ENCODE measurements around the gene DLG4. TPM values are rescaled to one million over a fixed set of nuclear protein-coding genes. Genes with fewer than 3 reads are reported as not detected.

The DLG4 gene
- total RNA-seq, 1 donor from 2014 or later, result 18.5 TPM

DNA sequence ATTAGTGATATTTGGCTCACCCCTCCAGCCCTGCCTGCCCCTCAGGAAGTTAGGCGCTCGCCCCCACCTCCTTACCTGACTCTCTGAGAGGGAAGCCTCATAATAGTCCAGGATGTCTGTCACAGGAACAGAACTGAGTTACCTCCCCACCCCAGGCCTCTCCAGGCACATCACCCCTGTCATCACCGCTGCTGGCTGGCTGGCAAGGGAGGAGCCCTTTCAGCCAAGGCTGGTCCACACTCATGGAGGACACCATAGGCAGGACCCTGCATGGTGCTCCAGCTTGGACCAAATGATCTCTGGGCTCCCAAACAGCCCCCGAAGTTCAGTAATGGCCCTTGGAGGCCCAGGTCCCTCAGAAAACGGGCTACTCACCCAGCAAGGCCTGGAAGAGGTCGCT is 1.5 kb downstream of the DLG4 start:
- intact Hi-C loops (cut with micrococcal nuclease), result loop anchor here (2.0 kb wide), 1 partner anchor 13 kb away; no protein-coding TSS in a partner anchor

DNA sequence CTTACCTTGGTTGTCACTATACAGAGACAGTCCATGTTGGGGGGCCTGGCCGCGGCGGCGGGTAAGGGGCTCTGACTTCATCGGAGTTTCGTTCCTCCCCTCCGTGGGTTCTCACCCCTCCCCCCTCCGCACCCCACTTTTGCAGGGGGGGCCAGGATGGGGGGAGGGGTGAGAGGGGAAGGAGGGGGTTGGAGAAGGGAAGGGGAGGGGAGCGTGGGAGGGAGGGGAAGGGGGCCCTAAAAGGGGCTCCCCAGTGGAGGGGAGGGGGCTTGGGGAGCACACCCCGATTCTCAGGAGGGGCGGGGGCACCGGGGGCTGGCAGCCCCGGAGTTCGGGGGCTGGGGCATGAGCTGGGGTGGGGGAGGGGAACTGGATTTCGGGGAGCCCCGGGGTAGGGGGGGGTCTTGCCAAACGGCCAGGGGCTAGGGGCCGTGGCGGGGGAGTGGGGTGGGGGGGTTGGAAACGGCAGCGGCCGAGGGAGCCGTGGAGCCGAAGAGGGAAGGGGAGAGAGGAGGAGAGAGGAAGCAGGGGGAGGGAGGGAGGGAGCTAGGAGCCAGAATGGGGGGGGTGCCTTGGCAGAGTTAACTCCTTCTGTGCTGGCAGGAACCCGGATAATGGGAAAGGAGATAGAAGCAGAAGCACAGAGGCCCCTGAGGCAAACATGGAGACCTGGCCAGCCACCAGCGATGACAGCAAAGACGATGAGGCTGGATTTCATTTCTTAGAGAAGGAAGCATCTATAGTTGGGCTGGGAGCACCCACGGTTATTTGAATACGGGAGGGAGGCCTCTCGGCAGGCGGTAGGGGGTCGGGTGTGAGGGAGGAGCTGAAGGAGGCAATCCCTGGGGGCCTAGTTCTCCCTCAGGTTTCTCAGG is 2.3 kb downstream of the DLG4 start:
- intact Hi-C loops (cut with micrococcal nuclease), result no loop called here

DNA sequence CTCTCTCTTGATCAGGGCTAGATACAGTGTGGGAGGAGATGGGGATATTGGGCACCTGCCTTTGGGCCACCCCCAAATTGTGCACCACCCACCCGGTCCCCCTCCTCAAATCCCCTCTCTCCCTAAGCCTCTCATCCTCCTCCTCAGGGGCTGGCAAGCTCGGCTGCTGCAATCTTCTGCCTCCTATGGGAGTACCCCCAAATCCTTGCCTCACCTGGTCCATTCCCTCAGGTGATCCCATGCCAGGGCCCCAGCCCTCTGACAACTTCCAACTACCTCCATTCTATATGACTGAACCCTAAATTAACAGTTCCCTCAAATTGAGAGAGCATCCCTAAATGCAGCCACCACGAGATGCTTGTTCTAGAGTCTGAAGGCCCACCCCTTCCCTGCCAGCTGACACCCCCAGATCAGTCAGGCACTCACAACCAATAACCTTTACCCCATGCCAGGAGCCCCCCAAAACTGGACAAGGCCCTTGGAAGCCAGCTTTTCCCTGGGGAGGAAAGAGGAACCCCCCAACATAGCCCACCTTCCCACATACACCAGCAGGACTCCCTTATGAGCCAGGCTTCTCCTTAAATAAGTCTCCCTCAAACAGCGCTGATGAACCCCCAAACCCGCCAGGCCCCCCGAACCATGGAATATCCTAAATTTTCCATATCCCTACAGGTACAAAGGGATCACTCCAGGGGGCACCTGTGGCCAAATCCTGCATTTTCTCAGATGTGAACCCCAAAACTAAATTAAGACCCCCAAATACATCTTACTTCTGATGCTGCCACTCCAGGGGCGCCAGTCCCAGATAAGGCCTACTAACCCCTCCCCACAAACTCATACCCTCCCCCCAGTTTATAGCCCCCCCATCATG is 3.2 kb downstream of the DLG4 start:
- intact Hi-C loops (cut with micrococcal nuclease), result no loop called here

GRCh38 chr17:7215652-7216180 is 3.9 kb downstream of the DLG4 start:
- intact Hi-C loops (cut with micrococcal nuclease), result no loop called here

- intact Hi-C loops (cut with micrococcal nuclease), result no loop called here
These were observed 4.4 kb downstream of the DLG4 start for GRCh38 chr17:7215136-7215638.

DNA sequence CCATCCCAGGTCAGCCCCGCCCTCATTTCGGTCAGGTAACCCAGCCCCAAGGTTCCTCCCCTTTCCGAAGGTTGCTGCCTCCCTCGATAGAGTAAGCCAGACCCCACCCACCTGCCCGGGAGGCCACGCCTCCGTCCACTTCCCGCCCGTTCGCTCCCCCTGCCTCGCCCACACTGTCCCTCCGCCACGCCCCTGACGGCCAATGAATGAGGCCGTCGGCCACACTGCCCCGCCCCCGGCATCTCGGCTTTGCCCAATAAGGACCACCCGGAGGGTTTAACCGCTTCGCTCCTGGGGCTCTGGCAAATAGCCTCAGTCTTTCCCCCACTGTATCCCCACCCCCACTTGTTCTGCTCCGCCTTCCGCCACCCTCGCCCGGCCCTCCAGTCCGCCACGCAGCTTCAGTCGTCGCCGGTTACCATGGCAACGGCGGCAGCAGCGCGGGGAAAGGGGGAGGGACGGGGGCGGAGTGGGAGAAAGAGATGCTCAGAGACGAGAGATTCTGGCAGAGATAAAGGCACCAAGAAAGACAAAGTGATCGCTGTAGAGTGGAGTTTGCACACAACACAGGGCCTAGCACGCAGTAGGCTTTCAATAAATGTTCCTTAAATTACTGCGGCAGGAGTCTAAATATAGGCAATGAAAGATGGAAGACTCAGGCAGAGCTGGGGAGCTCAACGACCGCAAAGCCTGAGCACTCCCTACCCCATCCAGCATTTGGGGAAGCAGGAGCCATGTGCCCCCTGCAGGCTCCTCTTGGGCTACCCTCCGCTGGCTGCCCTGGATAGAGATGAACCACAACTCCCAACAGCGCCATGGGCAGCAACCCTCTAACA is 5.1 kb downstream of the DLG4 start:
- intact Hi-C loops (cut with micrococcal nuclease), result loop anchor here (1.0 kb wide), 10 partner anchors 9 to 221 kb away; partner anchors contain the start of genes DVL2, EIF5A, ELP5 and NEURL4

DNA sequence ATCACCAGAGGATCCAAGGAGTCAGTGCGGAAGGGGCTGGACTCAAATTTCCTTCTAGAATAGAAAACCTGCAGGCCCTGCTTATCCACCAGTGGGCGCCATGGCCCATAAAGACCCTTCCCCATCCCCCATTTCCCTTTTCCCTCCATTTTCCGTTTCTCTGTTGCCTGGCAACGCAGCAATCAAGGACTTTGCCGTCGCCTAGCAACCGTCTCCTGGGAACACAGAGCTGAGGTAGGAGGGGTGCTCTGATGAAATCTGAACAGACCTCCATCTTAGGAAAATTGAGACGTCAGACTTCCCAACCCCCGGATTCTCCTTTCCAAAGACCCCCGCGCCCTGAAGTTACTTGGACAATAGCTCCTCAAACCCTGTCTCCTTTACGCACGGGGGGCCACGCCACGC is 5.7 kb downstream of the DLG4 start:
- intact Hi-C loops (cut with micrococcal nuclease), result loop anchor here (1.0 kb wide), 10 partner anchors 9 to 221 kb away; partner anchors contain the start of genes DVL2, EIF5A, ELP5 and NEURL4

DNA sequence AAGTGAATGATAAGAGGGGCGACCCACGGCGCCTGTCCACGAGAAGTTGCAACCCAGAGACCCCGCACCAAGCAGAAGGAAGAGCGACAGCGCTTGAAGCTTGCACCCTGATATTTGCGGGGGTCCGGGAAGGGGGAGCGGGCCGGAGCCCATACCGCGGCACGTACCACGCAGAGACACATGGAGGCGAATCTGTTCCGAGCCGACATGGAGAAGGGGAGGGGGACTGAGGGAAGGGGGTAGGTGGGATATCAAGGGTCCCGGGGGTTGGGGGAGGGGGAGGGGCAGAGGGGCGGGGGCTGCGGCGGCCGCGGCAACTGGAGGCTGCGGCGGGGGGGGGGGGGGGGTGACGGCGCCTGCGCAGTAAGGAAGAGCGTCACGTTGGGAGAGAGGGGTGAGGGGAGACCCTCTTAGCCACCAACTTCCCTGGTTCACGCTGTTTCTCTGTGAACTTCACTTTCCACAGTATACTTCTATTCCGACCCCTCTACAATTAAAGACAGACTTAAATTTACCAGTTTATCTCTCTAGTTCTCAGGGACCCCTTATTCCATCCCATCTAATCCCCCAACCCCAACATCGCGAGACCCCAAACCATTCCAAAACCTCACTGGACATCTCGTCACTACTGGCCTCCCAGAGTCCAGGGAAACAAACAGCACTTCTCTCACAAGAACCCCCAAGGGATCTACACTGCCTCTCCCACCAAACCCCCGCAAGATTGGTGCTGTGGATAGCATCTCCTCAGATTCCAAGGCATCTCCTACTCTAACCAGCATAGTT is 8.0 kb downstream of the DLG4 start:
- intact Hi-C loops (cut with micrococcal nuclease), result no loop called here

DNA sequence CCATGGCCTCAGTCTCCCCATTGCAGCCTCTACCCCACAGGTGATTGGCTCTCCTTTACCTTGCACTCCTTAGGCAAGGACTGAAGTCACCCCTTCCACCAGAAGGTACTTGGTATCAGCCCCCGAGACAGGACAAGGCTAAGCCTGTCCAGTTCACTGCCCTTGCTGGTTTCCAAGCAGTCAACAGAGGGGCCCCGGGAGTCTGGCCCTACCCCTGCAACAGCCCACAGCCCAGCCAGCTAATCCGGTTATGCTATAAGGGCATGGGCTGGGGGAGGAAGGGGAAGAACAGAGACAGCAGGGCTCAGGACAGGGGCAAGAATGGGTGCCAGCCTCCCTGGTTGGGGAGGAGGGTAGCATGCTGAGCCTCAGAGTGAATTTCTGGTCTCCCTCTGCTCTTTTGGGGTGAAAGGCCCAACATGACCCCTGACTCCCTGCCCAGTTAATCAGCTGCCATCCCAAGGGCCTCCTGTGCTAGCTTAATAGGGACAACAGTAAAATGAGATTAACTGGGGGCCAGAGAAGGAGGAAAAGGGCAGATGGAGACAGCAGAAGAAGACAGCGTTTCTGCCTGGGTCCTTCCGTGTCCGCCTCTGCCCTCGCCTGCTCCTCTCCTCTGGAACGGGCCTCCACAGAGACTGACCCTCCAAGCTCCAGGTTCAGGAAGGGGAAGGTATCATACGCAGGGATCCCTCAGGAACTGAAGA is 10.7 kb downstream of the DLG4 start:
- intact Hi-C loops (cut with micrococcal nuclease), result loop anchor here (5.0 kb wide), 1 partner anchor 633 kb away; no protein-coding TSS in a partner anchor

GRCh38 chr17:7208027-7208571 is 11.5 kb downstream of the DLG4 start:
- intact Hi-C loops (cut with micrococcal nuclease), result loop anchor here (5.0 kb wide), 1 partner anchor 634 kb away; no protein-coding TSS in a partner anchor

GRCh38 chr17:7207120-7208001 is 12.3 kb downstream of the DLG4 start:
- intact Hi-C loops (cut with micrococcal nuclease), result loop anchor here (5.0 kb wide), 1 partner anchor 635 kb away; no protein-coding TSS in a partner anchor

DNA sequence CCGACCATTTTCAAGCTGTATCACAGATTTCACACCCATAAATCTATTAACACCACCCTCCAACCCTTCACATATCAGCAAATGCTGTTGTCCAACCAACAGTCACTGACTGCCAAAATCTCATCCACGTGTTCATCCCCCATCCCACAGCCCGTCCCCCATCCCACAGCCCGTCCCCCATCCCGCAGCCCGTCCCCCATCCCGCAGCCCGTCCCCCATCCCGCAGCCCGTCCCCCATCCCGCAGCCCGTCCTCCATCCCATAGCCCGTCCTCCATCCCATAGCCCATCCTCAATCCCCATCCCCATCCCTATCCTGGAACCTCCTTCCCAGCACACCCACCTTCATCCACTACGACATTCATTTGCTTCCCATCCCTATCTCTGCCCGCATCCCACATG is 14.1 kb downstream of the DLG4 start:
- intact Hi-C loops (cut with micrococcal nuclease), result loop anchor here (1.0 to 5.0 kb wide), 9 partner anchors 9 to 637 kb away; partner anchors contain the start of genes ACADVL, DLG4, ELP5 and PHF23

DNA sequence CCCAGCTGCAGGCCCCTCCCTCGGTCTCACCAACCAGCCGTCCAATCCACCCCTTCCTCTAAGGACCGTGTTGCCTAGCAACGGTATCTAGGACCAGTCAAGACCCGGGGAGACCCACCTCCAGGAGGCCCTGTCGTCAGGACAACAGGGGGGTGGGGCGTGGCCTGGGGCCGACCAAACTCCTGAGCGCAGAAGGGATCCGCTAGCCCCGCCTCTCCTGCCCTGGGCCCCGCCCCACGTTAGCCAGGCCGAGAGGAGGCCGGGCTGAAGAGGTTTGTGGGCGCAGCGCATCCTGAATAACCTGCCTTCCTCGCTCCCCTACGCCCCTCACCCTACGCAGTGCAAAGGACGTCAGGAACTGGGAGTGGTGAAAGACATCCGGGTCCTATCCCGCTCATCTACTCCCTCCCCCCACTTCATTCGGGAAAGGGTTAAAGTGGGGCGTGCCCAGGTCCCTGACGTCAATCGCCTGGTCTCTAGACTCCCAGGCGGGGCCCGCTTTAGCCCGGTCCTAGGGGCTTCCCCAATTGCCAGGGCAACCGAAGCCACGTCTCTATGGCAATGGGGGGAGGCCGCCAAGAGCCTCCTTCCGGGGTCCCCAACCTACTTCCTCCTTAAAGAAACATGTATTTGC is 14.7 kb downstream of the DLG4 start:
- intact Hi-C loops (cut with micrococcal nuclease), result loop anchor here (1.0 to 5.0 kb wide), 9 partner anchors 9 to 637 kb away; partner anchors contain the start of genes ACADVL, DLG4, ELP5 and PHF23

DNA sequence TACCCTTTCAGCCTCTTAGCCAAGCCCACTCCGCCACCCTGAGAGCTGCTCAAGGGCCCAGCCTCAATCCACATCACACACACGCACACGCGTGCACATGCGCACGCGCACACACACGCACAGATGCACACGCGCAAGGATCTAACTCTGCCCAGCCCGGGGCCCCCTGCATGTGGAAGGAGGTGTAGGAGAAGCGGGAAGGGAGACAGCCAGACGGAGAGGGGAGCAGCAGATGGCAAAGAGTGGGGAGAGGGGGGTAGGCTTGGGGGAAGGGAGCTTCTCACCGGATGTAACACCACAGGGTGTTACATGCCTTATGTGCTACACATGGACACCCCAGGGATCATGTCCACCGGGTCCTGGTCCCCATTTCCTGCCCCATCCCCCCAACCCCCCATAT is 15.3 kb downstream of the DLG4 start:
- intact Hi-C loops (cut with micrococcal nuclease), result loop anchor here (2.0 kb wide), 3 partner anchors 14 to 170 kb away; partner anchors contain the start of genes ACADVL and DLG4

- intact Hi-C loops (cut with micrococcal nuclease), result no loop called here
These were observed 16.2 kb downstream of the DLG4 start for GRCh38 chr17:7203391-7203790.

DNA sequence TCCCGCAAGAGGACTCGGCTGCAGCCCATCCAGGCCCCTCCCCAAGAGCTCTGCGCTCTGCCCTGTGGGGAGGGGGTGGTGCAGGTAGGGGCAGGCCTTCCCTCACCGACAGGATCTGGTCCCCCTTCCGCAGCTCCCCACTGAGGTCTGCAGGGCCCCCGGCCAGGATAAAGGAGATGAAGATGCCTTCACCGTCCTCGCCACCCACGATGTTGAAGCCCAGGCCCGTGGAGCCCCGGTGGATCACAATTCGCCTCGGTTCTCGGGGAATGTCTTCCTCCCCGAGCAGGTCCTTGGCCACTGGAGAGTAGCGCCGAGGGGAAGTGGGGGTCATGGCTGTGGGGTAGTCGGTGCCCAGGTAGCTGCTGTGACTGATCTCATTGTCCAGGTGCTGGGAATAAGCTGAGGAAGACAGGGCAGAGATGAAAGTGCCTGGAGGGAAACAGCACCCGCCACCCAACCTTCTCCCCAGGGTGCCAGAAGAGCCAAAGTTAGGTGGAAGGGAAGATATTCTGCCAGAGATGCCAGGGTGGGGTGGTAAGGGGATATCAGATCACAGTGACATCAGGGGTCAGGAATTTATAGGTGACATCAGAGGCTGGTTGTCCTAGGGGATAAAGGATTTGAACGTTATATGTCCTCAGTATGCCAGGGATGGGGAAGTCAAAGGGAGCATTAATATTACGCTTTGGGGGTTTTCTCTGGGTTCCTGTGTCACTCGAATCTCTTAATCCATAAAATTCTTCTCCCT is 22.8 kb downstream of the DLG4 start:
- intact Hi-C loops (cut with micrococcal nuclease), result no loop called here
